Fibroblast of skin of right quadriceps (primary cell): ENCODE measurements around the gene OR6C3.
"Not testable (repeated sequence)": the region's sequence is repeated elsewhere in the genome, so short reads cannot be mapped to it uniquely, and the experiment has no call there.

Experiments
- DNase-seq: peaks from one replicate; pipeline ENCODE4 v3.0.0-alpha.2; 2013

The OR6C3 gene

GRCh38 chr12:55330446-55330845 lies at the start of gene OR6C3:
Gene OR6C3 (plus strand): TSS chr12:55330746. CDS start chr12:55331701, 955 bp downstream.
- no peak for DNase-seq

- no peak for DNase-seq
These were observed 49.6 kb upstream of the OR6C3 start for GRCh38 chr12:55280991-55281390.

- DNase-seq = no peak
These were observed 40.5 kb upstream of the OR6C3 start for GRCh38 chr12:55289999-55290398.

- no peak for DNase-seq
These were observed 34.1 kb upstream of the OR6C3 start, which contains the start of gene OR6C6 for GRCh38 chr12:55296469-55296868. Gene OR6C6 (minus strand): TSS chr12:55296569. CDS start chr12:55295232, 1,337 bp downstream.

GRCh38 chr12:55314043-55314442 lies 16.5 kb upstream of the OR6C3 start, which contains the start of gene OR6C1:
Gene OR6C1 (plus strand): TSS chr12:55314343. CDS start chr12:55320600, 6,257 bp downstream.
- DNase-seq = no peak

GRCh38 chr12:55320201-55320600 lies 10.3 kb upstream of the OR6C3 start:
- no peak for DNase-seq

GRCh38 chr12:55325801-55326200 lies 4.7 kb upstream of the OR6C3 start:
- not testable (repeated sequence) for DNase-seq

- no peak for DNase-seq
These were observed 5.5 kb downstream of the OR6C3 start for GRCh38 chr12:55336002-55336401.

- DNase-seq = not testable (repeated sequence)
These were observed 24.8 kb downstream of the OR6C3 start for GRCh38 chr12:55355338-55355737.

GRCh38 chr12:55362675-55363074 lies 32.1 kb downstream of the OR6C3 start, which contains the start of gene OR6C75:
Gene OR6C75 (plus strand): TSS chr12:55362975. CDS start chr12:55365111, 2,136 bp downstream.
- no peak for DNase-seq

- no peak for DNase-seq
These were observed 34.5 kb downstream of the OR6C3 start for GRCh38 chr12:55365086-55365485.

- no peak for DNase-seq
These were observed 42.0 kb downstream of the OR6C3 start for GRCh38 chr12:55372521-55372920.
